Keratinocyte (primary cell): ENCODE measurements around the gene STK32C. TPM values are rescaled to one million over a fixed set of nuclear protein-coding genes. Genes with fewer than 3 reads are reported as not detected.

Experiments used
- DNase-seq: peaks from one replicate; pipeline ENCODE4 v3.0.0-alpha.2; 2011; ENCODE audit warnings: low read depth, missing footprints, low spot score
- FAIRE-seq: peaks from 2 replicates; lab custom pipeline; 2011; peaks lifted over from hg19 to GRCh38; lab: Jason Lieb, UNC
- H2AFZ ChIP-seq: 2 replicates; pipeline ENCODE4 v1.6.0; 2012; ENCODE audit warnings: low read length, control low read depth, inconsistent platforms; ENCODE audit not compliant: control insufficient read depth
- H3K27ac ChIP-seq: 2 replicates; pipeline ENCODE4 v1.5.1; 2011; ENCODE audit warnings: low read length; ENCODE audit not compliant: control insufficient read depth, insufficient read depth
- H3K27me3 ChIP-seq: 3 replicates; pipeline ENCODE4 v1.6.0; 2011; ENCODE audit warnings: low read length; ENCODE audit not compliant: control insufficient read depth, insufficient read depth; ENCODE audit errors: extremely low read depth
- H3K36me3 ChIP-seq, 2 experiments: 2 replicates in 1 of 2; 3 replicates in 1 of 2; pipeline ENCODE4 v1.5.1; 2011; ENCODE audit warnings: low read length in 2 of 2, mild to moderate bottlenecking in 1 of 2; ENCODE audit not compliant: control insufficient read depth in 2 of 2, insufficient read depth in 2 of 2; ENCODE audit errors: extremely low read depth in 1 of 2
- H3K4me1 ChIP-seq: 3 replicates; pipeline ENCODE4 v1.5.1; 2011; ENCODE audit warnings: low read length; ENCODE audit not compliant: control insufficient read depth, insufficient read depth; ENCODE audit errors: extremely low read depth
- H3K4me2 ChIP-seq: 3 replicates; pipeline ENCODE4 v1.6.0; 2011; ENCODE audit warnings: low read depth, low read length; ENCODE audit not compliant: control insufficient read depth, insufficient read depth; ENCODE audit errors: extremely low read depth
- H3K4me3 ChIP-seq, 3 experiments: fragments of 200-600 bp in 1 of 3; sonication (generic) in 1 of 3; 2 replicates in 2 of 3; 3 replicates in 1 of 3; pipeline ENCODE4 v1.5.1; 2011 to 2016; ENCODE audit warnings: low read length in 3 of 3, mild to moderate bottlenecking in 3 of 3, control low read depth in 2 of 3, inconsistent platforms in 1 of 3, low read depth in 1 of 3, mixed read lengths in 1 of 3, mixed run types in 1 of 3, moderate library complexity in 1 of 3; ENCODE audit not compliant: control insufficient read depth in 2 of 3, insufficient read depth in 2 of 3; ENCODE audit errors: extremely low read depth in 1 of 3
- H3K79me2 ChIP-seq: 2 replicates; pipeline ENCODE4 v1.6.0; 2012; ENCODE audit warnings: low read length; ENCODE audit not compliant: control insufficient read depth, insufficient read depth
- H3K9ac ChIP-seq: 3 replicates; pipeline ENCODE4 v1.6.0; 2011; ENCODE audit warnings: low read length; ENCODE audit not compliant: control insufficient read depth, insufficient read depth; ENCODE audit errors: extremely low read depth
- H3K9me1 ChIP-seq: 3 replicates; pipeline ENCODE4 v1.6.0; 2011; ENCODE audit warnings: low read length; ENCODE audit not compliant: control insufficient read depth, insufficient read depth; ENCODE audit errors: extremely low read depth
- H3K9me3 ChIP-seq: 2 replicates; pipeline ENCODE4 v1.5.1; 2012; ENCODE audit warnings: low read depth, low read length; ENCODE audit not compliant: control insufficient read depth
- H4K20me1 ChIP-seq: 3 replicates; pipeline ENCODE4 v1.6.0; 2011; ENCODE audit warnings: low read length; ENCODE audit not compliant: control insufficient read depth, insufficient read depth; ENCODE audit errors: extremely low read depth
- EZH2 ChIP-seq: IDR thresholded peaks from one replicate; pipeline ENCODE4 v1.6.1; 2012; ENCODE audit warnings: inconsistent platforms, mild to moderate bottlenecking, low read length, moderate library complexity
- dilution Hi-C: fragments of 300-500 bp; cut with MboI; formaldehyde crosslinking; loops from one replicate; pipeline ENCODE4 v1.7.0; 2020; ENCODE audit warnings: low sequenced_read_pairs; ENCODE audit not compliant: extremely low pct_ligation_motif_present
- polyA plus RNA-seq, 5 experiments: library from polyadenylated mRNA; depleted of rRNA in 3 of 5; stranded (reverse) in 3 of 5; stranded (forward) in 1 of 5; unstranded in 1 of 5; fragments of >200 nt; gene quantifications; 1 replicate in 1 of 5; 2 replicates in 3 of 5; 3 replicates in 1 of 5; pipeline versions ENCODE4 v1.2.1 to v1.2.3, GENCODE V29; 2011 to 2012; ENCODE audit warnings: missing spikeins in 2 of 5, low read depth in 1 of 5, low replicate concordance in 1 of 5
- TF ChIP-seq, protein P1 (sequence below), 3 experiments: IDR thresholded peaks in 1 of 3; conservative IDR thresholded peaks in 1 of 3; optimal IDR thresholded peaks in 1 of 3; 2 replicates in 2 of 3; 3 replicates in 1 of 3; pipeline versions ENCODE3 to v1.5.1; 2011; ENCODE audit warnings: low read length in 3 of 3, mild to moderate bottlenecking in 3 of 3, moderate library complexity in 2 of 3, control low read depth in 1 of 3, inconsistent platforms in 1 of 3; ENCODE audit not compliant: insufficient read depth in 2 of 3; ENCODE audit errors: extremely low read depth in 1 of 3

STK32C gene
- polyA plus RNA-seq, 1 donor (not counting 4 experiments of a cell fraction or from before 2014, with no cell fraction given): 4.1 TPM

- H3K27ac ChIP-seq: no peak overlapping the region
- no peaks in the 10 kb centered on the region for H3K36me3 ChIP-seq
- H3K27me3 ChIP-seq: no peaks in the 10 kb centered on the region
- H3K4me2 ChIP-seq: no peak overlapping the region
- no peak for TF ChIP-seq EZH2
- TF ChIP-seq, protein P1, sequence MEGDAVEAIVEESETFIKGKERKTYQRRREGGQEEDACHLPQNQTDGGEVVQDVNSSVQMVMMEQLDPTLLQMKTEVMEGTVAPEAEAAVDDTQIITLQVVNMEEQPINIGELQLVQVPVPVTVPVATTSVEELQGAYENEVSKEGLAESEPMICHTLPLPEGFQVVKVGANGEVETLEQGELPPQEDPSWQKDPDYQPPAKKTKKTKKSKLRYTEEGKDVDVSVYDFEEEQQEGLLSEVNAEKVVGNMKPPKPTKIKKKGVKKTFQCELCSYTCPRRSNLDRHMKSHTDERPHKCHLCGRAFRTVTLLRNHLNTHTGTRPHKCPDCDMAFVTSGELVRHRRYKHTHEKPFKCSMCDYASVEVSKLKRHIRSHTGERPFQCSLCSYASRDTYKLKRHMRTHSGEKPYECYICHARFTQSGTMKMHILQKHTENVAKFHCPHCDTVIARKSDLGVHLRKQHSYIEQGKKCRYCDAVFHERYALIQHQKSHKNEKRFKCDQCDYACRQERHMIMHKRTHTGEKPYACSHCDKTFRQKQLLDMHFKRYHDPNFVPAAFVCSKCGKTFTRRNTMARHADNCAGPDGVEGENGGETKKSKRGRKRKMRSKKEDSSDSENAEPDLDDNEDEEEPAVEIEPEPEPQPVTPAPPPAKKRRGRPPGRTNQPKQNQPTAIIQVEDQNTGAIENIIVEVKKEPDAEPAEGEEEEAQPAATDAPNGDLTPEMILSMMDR (optimal IDR thresholded peaks at IDR 0.05 in 1 of 3, IDR thresholded peaks at IDR 0.05 in 1 of 3, conservative IDR thresholded peaks at IDR 0.05 in 1 of 3; ENCODE audit: extremely low read depth in 1 of 3, insufficient read depth in 2 of 3, low read length in 3 of 3): no peak
- dilution Hi-C loops: no loop called here
- H3K4me3 ChIP-seq: no peak overlapping the region
- no peak for DNase-seq
- FAIRE-seq: no peak
- H2AFZ ChIP-seq: no peak overlapping the region
- no peaks in the 10 kb centered on the region for H3K9me3 ChIP-seq
- no peak overlapping the region for H3K9ac ChIP-seq
- no peaks in the 10 kb centered on the region for H3K79me2 ChIP-seq
- no peaks in the 10 kb centered on the region for H4K20me1 ChIP-seq
- H3K4me1 ChIP-seq: no peaks in the 10 kb centered on the region
- H3K9me1 ChIP-seq: no peaks in the 10 kb centered on the region
Observed at GRCh38 chr10:132207536-132208461, 100.0 kb downstream of the STK32C start.

GRCh38 chr10:132206806-132207535 is 100.8 kb downstream of the STK32C start:
- H3K4me1 ChIP-seq: no peaks in the 10 kb centered on the region
- TF ChIP-seq, protein P1 (optimal IDR thresholded peaks at IDR 0.05 in 1 of 3, IDR thresholded peaks at IDR 0.05 in 1 of 3, conservative IDR thresholded peaks at IDR 0.05 in 1 of 3; ENCODE audit: extremely low read depth in 1 of 3, insufficient read depth in 2 of 3, low read length in 3 of 3): no peak
- TF ChIP-seq EZH2: no peak
- H3K9me1 ChIP-seq: no peaks in the 10 kb centered on the region
- H3K36me3 ChIP-seq: no peaks in the 10 kb centered on the region
- dilution Hi-C loops: no loop called here
- DNase-seq (no peak), FAIRE-seq (no peak)
- H3K27ac ChIP-seq: no peak overlapping the region
- no peak overlapping the region for H3K4me3 ChIP-seq
- no peak overlapping the region for H3K9ac ChIP-seq
- H3K27me3 ChIP-seq: no peaks in the 10 kb centered on the region
- H3K4me2 ChIP-seq: no peak overlapping the region
- H4K20me1 ChIP-seq: no peaks in the 10 kb centered on the region
- no peaks in the 10 kb centered on the region for H3K79me2 ChIP-seq
- no peak overlapping the region for H2AFZ ChIP-seq
- H3K9me3 ChIP-seq: no peaks in the 10 kb centered on the region
